Amniotic stem cell (primary cell): ENCODE measurements around the gene ABITRAM.
"Not testable (repeated sequence)": the region's sequence is repeated elsewhere in the genome, so short reads cannot be mapped to it uniquely, and the experiment has no call there.

Experiments used
- DNase-seq: peaks from one replicate; lab custom pipeline; 2025; lab: John Stamatoyannopoulos, UW

The ABITRAM gene

GRCh38 chr9:108933231-108933717 is 926 bp upstream of the ABITRAM start:
- DNase-seq, result peak; percentile 1

GRCh38 chr9:108933718-108934322 is 380 bp upstream of the ABITRAM start, which contains the start of gene ELP1:
TSS of gene ELP1 (minus strand) at chr9:108934124. CDS start at chr9:108931146, 2,978 bp downstream.
- DNase-seq, result peak; percentile 89

GRCh38 chr9:108937561-108938305 is 3.5 kb downstream of the ABITRAM start:
- DNase-seq, result no peak

GRCh38 chr9:108939975-108940374 is 5.8 kb downstream of the ABITRAM start:
- no peak for DNase-seq

- DNase-seq, result no peak
Observed at GRCh38 chr9:108950168-108950567, 16.0 kb downstream of the ABITRAM start.

- no peak for DNase-seq
Observed at GRCh38 chr9:108951578-108951977, 17.4 kb downstream of the ABITRAM start.

- DNase-seq, result peak; percentile 19
Observed at GRCh38 chr9:108953983-108954574, 19.9 kb downstream of the ABITRAM start.

GRCh38 chr9:108956022-108956630 is 21.9 kb downstream of the ABITRAM start:
- DNase-seq, result no peak

- DNase-seq, result no peak
Observed at GRCh38 chr9:108956631-108957026, 22.4 kb downstream of the ABITRAM start.

- DNase-seq, result no peak
Observed at GRCh38 chr9:108960331-108960730, 26.1 kb downstream of the ABITRAM start.

- DNase-seq, result no peak
Observed at GRCh38 chr9:108961151-108961550, 27.0 kb downstream of the ABITRAM start.

- DNase-seq, result no peak
Observed at GRCh38 chr9:108963459-108964143, 29.4 kb downstream of the ABITRAM start.

- no peak for DNase-seq
Observed at GRCh38 chr9:108967916-108968315, 33.7 kb downstream of the ABITRAM start.

- DNase-seq, result not testable (repeated sequence)
Observed at GRCh38 chr9:108971392-108971791, 37.2 kb downstream of the ABITRAM start.

- no peak for DNase-seq
Observed at GRCh38 chr9:108972186-108972585, 38.0 kb downstream of the ABITRAM start.

- DNase-seq, result no peak
Observed at GRCh38 chr9:108972626-108973209, 38.5 kb downstream of the ABITRAM start.

GRCh38 chr9:108973895-108974294 is 39.7 kb downstream of the ABITRAM start:
- DNase-seq, result no peak

GRCh38 chr9:108978205-108978604 is 44.0 kb downstream of the ABITRAM start:
- DNase-seq, result no peak

- DNase-seq, result no peak
Observed at GRCh38 chr9:108980893-108981292, 46.7 kb downstream of the ABITRAM start.

GRCh38 chr9:108983885-108984284 is 49.7 kb downstream of the ABITRAM start:
- DNase-seq, result no peak
